ENCODE measurements around the gene CLBA1.

GRCh38 chr14:105026802-105027563 lies 41.4 kb downstream of the CLBA1 start:
- TF ChIP-seq POLR2A (IDR thresholded peaks at IDR 0.05) (no peak), CTCF (IDR thresholded peaks at IDR 0.05) (no peak)
